ENCODE measurements around the gene BLM.

Gene BLM

DNA sequence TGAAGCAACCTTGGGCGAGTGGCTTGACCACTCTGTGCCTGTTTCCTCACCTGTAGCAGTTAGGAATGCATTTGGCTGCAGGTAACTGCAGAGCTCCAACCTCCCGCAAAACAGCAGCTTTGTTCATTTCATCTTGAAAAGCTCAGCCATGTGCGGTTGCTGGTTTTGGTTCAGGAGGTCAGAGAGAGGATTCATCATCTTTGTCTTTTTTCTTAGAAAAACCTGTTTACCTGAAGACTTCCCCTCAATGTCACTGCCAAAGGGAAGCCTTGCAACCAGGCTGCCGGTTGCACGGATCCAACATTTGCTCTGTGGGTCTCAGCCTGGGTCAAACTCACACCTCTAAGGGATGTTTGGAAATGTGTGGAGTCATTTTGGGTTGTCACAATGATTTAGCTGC, 134.8 kb downstream of the BLM start:
- no peak for DNase-seq (ENCODE audit: low read depth)

DNA sequence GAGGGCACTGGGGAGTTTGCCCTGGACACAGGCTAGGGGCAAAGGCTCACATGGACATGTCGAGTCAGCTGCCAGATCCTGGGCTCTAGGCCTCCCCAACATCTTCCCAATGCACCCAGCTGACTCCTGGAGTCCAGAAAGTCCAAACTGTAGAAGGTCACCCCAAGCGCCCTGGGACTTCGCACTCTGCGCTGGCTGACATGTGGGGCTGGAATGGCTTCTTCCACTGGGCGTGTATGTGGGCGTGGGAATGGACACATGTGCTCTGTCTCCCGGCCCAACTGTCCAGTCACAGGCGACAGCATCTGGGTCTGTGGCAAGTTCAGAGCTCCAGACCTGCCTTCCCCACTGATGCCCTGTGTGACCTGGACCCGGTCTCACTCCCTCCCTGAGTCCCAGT, 138.0 kb downstream of the BLM start:
- no peak for DNase-seq (ENCODE audit: low read depth)

DNA sequence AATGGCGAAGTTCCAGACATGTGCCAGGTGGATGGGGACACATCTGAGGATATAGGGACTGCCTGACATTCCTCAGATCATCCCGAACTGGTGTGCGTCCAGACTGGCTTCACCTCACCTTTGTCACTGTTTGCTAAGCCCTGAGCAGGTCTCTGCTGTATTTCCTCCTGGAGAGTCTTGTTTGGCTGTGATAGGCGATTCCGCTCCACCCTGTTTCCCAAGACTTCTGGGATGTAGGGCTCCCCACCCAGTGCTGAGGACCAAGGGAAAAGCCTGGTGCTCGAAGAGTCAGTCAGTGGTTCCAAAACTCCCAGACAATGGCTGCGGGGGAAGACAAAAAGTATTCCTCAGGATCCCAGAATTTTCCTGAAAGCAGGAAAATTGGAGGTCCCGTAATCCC, 140.2 kb downstream of the BLM start:
- DNase-seq (ENCODE audit: low read depth) = no peak

- DNase-seq (ENCODE audit: low read depth) = no peak
Measured at GRCh38 chr15:90857883-90858443, 140.8 kb downstream of the BLM start.

DNA sequence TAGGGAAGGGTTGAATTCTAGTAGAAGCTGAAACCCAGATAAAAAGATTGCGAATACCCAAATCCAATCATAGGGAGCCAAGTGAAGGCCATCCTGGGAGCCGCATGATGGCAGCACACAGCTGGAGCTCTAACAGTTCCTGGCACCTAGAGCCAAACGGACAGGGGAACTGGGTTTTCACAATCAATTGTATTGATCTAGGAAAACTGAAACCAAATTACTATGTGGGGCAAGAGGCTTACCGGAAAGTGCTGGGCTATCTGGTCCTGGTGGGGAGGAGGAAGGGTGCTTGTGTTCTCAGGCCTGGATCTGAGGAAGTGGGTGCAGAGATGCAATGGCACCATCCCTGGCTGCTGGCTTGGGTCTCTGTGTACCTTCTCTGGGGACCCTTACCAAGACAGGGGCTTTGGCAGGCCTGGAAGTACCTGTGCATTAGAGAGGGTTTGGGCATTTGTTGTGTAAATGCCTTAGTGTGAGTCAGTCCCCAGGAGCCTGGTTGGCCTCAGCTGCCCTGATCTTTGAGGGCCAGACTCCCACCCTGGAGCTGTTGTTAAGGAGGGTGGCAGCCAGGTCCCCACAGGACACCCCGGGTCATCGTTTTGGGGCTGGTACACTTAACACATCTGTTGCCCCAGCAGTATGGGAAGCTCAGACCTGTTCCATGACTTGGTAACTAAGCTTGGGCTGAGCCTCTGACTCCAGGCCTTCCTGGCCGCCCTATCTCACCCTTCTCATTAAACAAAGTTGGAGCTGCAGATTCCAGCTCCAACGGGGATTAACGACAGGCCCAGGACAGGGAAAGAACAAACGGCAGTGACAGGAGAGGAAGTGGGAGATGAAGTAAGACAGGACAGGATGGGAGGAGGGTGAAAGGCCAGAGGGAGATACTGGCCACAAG, 142.3 kb downstream of the BLM start:
- DNase-seq (ENCODE audit: low read depth) = no peak

DNA sequence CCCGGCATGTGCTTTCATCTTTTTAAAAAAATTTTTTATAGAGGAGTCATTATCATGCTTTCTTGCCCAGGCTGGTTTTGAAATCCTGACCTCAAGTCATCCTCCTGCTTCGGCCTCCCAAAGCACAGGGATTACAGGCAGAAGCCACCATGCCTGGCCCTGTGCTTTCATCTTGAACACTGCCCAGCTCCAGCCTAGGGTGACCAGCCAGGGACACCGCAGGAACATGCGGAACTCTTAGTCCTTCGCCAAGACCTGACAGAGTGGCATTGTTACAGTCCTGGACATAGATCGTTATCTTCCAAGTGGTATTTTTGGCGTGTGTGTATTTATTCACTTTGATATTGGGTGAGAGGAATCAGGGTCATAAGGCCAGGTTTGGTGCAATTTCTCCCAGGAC, 143.3 kb downstream of the BLM start:
- no peak for DNase-seq (ENCODE audit: low read depth)

DNA sequence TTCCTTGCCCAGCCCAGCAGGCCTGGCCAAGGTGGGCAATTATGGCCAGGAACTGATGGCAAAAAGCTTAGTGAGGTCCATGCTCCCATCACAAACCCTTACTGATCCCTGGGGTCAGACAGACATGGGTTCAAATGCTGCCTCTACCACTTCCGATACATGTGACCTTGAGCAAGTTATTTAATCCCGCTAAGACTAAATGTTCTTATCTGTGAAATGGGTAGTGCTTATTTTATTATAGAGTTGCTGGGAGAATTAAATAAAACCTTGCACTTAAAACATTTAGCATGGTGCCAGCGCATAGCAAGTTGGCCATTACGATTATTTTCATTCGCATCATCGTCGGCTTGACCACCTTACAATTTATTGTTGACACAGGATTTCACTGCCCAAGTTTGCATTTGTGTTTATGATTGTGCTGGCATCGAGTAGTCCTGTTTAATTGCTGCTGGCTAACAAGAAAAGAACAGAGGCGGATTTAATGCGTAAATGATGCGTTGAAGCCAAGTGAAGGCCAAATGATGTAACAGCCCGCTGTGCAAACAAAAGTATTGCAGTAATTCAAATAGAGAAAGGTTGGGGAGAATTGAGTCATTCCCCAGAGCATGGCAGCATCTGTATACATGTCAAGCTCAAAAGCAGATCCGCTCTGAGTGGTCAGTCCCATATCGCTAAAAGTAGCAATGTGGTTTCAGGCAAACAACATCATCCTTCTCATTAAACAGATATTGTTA, 144.0 kb downstream of the BLM start:
- no peak for DNase-seq (ENCODE audit: low read depth)

DNA sequence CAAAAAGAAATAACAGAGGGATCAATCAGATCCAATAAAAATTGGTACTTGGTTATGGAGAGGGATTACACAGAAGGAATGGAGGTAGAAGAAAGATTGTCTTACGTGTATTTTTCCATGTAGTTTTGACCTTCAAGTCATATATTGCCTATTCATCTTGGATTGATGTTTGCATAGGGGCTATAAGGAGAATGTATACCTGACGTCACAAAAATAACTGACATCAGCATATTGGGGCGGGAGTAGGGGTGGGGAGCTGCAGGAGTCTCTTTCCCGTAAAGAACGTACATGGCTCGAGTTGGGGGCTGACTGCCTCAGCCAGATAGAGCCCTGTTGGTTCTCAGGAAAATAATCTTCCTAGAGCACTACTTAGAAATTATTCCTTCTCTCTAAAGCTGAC, 145.3 kb downstream of the BLM start:
- no peak for DNase-seq (ENCODE audit: low read depth)

DNA sequence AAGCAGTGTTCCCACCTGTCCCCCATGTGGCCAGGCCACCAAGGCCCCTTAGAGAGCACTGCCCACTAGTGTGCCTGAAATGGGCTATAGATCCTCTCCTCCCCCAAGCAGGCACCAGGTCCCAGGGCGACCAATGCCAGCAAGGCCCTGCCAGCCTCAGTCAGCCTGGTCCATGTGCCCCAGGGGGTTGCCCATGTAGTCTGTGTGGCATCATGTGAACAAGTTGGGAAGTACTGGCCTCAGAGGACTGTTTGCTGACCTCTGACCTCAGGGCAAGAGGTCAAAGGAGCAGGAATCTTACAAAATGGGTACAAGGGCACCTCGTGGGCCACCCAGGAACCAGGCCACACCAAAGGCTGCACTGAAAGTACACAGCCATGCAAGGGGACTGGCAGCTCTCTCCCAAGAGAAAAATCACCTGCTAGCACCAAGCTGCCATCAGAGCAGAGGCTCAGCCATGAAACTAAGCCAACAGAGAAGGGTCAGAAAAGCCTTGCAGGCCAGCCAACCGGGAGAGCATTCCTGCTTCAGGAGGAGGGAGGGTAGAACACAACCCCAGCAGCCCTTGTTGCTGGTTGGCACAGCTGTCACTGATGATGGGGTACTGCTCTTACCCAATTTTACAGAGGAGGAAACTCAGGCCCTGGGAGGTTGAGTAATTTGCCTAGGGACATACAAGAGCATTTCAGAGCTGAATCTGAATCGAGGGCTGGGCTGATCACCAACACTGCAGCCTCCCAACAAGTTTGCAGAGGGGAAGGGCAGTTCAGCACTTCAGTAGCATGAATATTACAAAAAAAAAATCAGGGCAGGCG, 146.0 kb downstream of the BLM start:
- no peak for DNase-seq (ENCODE audit: low read depth)

DNA sequence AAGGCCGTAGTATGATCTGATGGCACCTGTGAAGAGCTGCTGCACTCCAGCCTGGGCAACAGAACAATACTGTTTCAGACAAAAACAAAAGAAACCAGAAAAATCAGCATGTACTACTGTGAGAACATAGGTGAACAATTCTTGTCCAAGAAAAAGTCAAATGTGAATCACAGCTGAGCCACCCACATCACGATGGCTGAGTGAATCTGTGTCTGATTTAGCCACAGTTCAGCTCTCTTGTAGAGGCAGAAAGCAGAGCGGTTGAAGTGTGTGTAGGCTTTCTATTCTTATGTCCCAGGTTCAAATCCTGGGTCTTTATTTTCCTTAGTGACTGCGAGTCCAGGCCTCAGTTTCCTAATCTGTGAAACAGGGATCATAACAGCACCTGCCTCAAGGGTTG, 146.8 kb downstream of the BLM start:
- DNase-seq (ENCODE audit: low read depth) = no peak

DNA sequence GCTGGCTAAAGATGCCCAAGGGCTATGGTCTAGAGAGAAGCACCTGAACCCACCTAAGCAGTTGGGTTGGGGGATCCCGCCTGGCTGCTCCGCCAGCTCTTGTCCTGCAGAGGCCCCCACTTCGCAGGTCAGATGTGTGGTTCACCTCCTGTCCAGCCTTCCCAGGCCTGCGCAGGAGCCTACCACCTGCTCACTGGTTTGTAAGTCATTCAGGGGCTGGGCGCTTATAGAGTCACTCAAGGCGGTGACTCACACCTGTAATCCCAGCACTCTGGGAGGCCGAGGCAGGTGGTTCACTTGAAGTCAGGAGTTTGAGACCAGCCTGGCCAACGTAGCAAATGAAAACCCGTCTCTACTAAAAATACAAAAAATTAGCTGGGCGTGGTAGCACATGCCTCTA, 147.4 kb downstream of the BLM start:
- DNase-seq (ENCODE audit: low read depth) = no peak

DNA sequence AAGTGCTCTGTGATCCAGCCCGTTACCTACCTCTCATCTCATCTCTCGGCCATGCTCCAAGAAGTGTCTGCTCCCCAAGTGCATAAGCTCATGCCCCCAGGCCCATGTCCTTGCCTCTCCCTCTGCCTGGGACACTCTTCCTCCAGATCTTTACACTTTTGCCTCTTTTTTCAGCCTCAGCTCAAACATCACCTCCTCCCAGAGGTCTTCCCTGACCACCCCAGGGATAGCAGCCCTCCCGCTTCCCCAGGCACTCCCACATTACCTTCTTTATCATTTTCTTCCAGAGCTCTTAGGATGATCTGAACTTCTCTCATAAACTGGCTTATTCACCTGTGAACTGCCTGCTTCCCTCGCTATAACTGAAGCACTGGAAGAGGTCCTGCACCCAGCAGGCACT, 148.6 kb downstream of the BLM start:
- DNase-seq (ENCODE audit: low read depth) = no peak

Data from activated T-helper 9 cell treated with anti-CD3 and anti-CD28 coated beads, Interleukin-2, amount 50 U/mL, for 16 hours (primary cell).